HEK293T (cell line): ENCODE measurements around the gene WDR90.

Source experiments
- CTCF ChIA-PET: fragments of 350-600 bp; formaldehyde crosslinking; extraction: SDS; loops from one replicate; lab custom pipeline; 2021; ENCODE audit warnings: antibody characterized with exemption, inconsistent platforms; lab: Yijun Ruan, JAX
- POLR2A ChIA-PET: fragments of 350-600 bp; formaldehyde crosslinking; extraction: SDS; loops from one replicate; lab custom pipeline; 2020; ENCODE audit warnings: antibody characterized with exemption, inconsistent platforms; lab: Yijun Ruan, JAX
- DNase-seq: peaks from one replicate; pipeline ENCODE4 v3.0.0; 2012; ENCODE audit warnings: mixed read lengths; ENCODE audit errors: extremely low spot score
- ARNT ChIP-seq: fragments of 450-650 bp; IDR thresholded peaks from 2 replicates; pipeline ENCODE4 v1.6.1; 2017; ENCODE audit warnings: mild to moderate bottlenecking
- BHLHE40 ChIP-seq: fragments of 450-650 bp; IDR thresholded peaks from 2 replicates; pipeline ENCODE4 v1.6.1; 2016; ENCODE audit warnings: mild to moderate bottlenecking, moderate library complexity, borderline replicate concordance
- CTBP1 ChIP-seq: fragments of 450-650 bp; IDR thresholded peaks from 2 replicates; pipeline ENCODE4 v1.6.1; 2016; ENCODE audit warnings: borderline replicate concordance
- ELF4 ChIP-seq: fragments of 450-650 bp; IDR thresholded peaks from 2 replicates; pipeline ENCODE4 v1.6.1; 2017; ENCODE audit warnings: antibody characterized with exemption
- FOXA1 ChIP-seq: fragments of 450-650 bp; IDR thresholded peaks from 2 replicates; pipeline ENCODE4 v1.6.1; 2016; ENCODE audit warnings: mild to moderate bottlenecking
- FOXK2 ChIP-seq: fragments of 450-650 bp; IDR thresholded peaks from 2 replicates; pipeline ENCODE4 v1.6.1; 2016; ENCODE audit warnings: mild to moderate bottlenecking
- FOXM1 ChIP-seq: fragments of 450-650 bp; IDR thresholded peaks from 2 replicates; pipeline ENCODE4 v1.6.1; 2017; ENCODE audit warnings: mild to moderate bottlenecking, borderline replicate concordance
- HDGF ChIP-seq: fragments of 450-650 bp; IDR thresholded peaks from 2 replicates; pipeline ENCODE4 v1.6.1; 2017; ENCODE audit warnings: antibody characterized with exemption, borderline replicate concordance
- L3MBTL2 ChIP-seq: fragments of 450-650 bp; conservative IDR thresholded peaks from 2 replicates; pipeline ENCODE4 v1.6.1; 2016; ENCODE audit warnings: mild to moderate bottlenecking
- LEF1 ChIP-seq: fragments of 450-650 bp; IDR thresholded peaks from 2 replicates; pipeline ENCODE4 v1.6.1; 2017; ENCODE audit warnings: mild to moderate bottlenecking, borderline replicate concordance
- NFRKB ChIP-seq: fragments of 450-650 bp; IDR thresholded peaks from 2 replicates; pipeline ENCODE4 v1.6.1; 2016; ENCODE audit warnings: mild to moderate bottlenecking, moderate library complexity
- PKNOX1 ChIP-seq: fragments of 450-650 bp; IDR thresholded peaks from 2 replicates; pipeline ENCODE4 v1.6.1; 2016
- SP1 ChIP-seq: fragments of 450-650 bp; IDR thresholded peaks from 2 replicates; pipeline ENCODE4 v1.6.1; 2017
- SUZ12 ChIP-seq: fragments of 450-650 bp; IDR thresholded peaks from 2 replicates; pipeline ENCODE4 v1.6.1; 2016; ENCODE audit warnings: mild to moderate bottlenecking
- TARDBP ChIP-seq: fragments of 450-650 bp; IDR thresholded peaks from 2 replicates; pipeline ENCODE4 v1.6.1; 2016
- ZNF384 ChIP-seq: fragments of 450-650 bp; IDR thresholded peaks from 2 replicates; pipeline ENCODE4 v1.6.1; 2016

The WDR90 gene

GRCh38 chr16:641326-642188, 7.6 kb upstream of the WDR90 start, which contains the start of gene MCRIP2:
Gene MCRIP2 (plus strand): TSS chr16:641828. CDS start chr16:641992, 164 bp downstream.
- DNase-seq = peak; percentile 79
- ChIA-PET CTCF (no interaction called here), POLR2A (interaction anchor here (0.5 kb wide), 1 partner anchor 48 kb away, joined by 3 read pairs; no protein-coding TSS in a partner anchor)
- no peak for TF ChIP-seq LEF1
- TF ChIP-seq TARDBP = no peak
- no peak; the same call in 1 of the 2 replicates for TF ChIP-seq L3MBTL2
- TF ChIP-seq ARNT = no peak
- no peak for TF ChIP-seq BHLHE40

- TF ChIP-seq FOXK2 = no peak
- no peak for TF ChIP-seq SUZ12
- TF ChIP-seq HDGF = no peak
- no peak for TF ChIP-seq CTBP1
- TF ChIP-seq L3MBTL2 = no peak; the same call in 1 of the 2 replicates
- no peak for TF ChIP-seq ZNF384
- no peak for TF ChIP-seq ARNT
- TF ChIP-seq BHLHE40 = no peak
- TF ChIP-seq LEF1 = no peak
- TF ChIP-seq NFRKB = no peak
- TF ChIP-seq SP1 = no peak
- TF ChIP-seq PKNOX1 = no peak
- TF ChIP-seq FOXM1 = no peak
- no peak for TF ChIP-seq TARDBP
- TF ChIP-seq FOXA1 = no peak
- CTCF ChIA-PET = no interaction called here
- DNase-seq = no peak
Measured at GRCh38 chr16:642189-643049, 6.7 kb upstream of the WDR90 start.

GRCh38 chr16:643050-643368, 6.2 kb upstream of the WDR90 start:
- CTCF ChIA-PET = no interaction called here
- TF ChIP-seq SP1 (no peak), PKNOX1 (no peak), HDGF (no peak), LEF1 (no peak), FOXA1 (no peak), FOXM1 (no peak), ARNT (no peak), SUZ12 (no peak), CTBP1 (no peak), ZNF384 (no peak), NFRKB (no peak), L3MBTL2 (no peak), ELF4 (no peak), FOXK2 (no peak), BHLHE40 (no peak), TARDBP (no peak)
- no peak for DNase-seq
- POLR2A ChIA-PET = interaction anchor here (0.6 to 1.1 kb wide), 2 partner anchors 9 to 38 kb away, joined by 3 to 5 read pairs; partner anchors contain the start of gene STUB1

More at GRCh38 chr16:642189-643049, 6.7 kb upstream of the WDR90 start:
- POLR2A ChIA-PET = interaction anchor here (0.5 to 1.1 kb wide), 3 partner anchors 9 to 49 kb away, joined by 3 to 5 read pairs (median 3); partner anchors contain the start of gene STUB1

- ChIA-PET CTCF (no interaction called here), POLR2A (no interaction called here)
- DNase-seq = no peak
- TF ChIP-seq BHLHE40 = no peak
- no peak for TF ChIP-seq L3MBTL2
- no peak for TF ChIP-seq PKNOX1
- TF ChIP-seq ELF4 = no peak
- no peak for TF ChIP-seq FOXM1
- no peak for TF ChIP-seq CTBP1
- TF ChIP-seq FOXK2 = no peak
- TF ChIP-seq SP1 = no peak
- no peak for TF ChIP-seq ARNT
- TF ChIP-seq HDGF = no peak
- TF ChIP-seq ZNF384 = no peak
- no peak for TF ChIP-seq TARDBP
- TF ChIP-seq LEF1 = no peak
- no peak for TF ChIP-seq NFRKB
- TF ChIP-seq FOXA1 = no peak
Measured at GRCh38 chr16:644556-644955, 4.6 kb upstream of the WDR90 start.

- CTCF ChIA-PET = no interaction called here
- TF ChIP-seq CTBP1 = no peak
- no peak for TF ChIP-seq ARNT
- no peak for TF ChIP-seq LEF1
- no peak for TF ChIP-seq FOXA1
- TF ChIP-seq L3MBTL2 = no peak
- no peak for TF ChIP-seq ZNF384
- no peak for TF ChIP-seq HDGF
- no peak for TF ChIP-seq FOXK2
- TF ChIP-seq ELF4 = no peak
- no peak for DNase-seq
- POLR2A ChIA-PET = interaction anchor here (1.0 kb wide), 1 partner anchor 10 kb away, joined by 3 read pairs; the partner anchor contains the start of gene METTL26
Measured at GRCh38 chr16:645852-646678, 3.1 kb upstream of the WDR90 start.
